ENCODE results near the gene THSD7A. TPM values are rescaled to one million over a fixed set of nuclear protein-coding genes. Genes with fewer than 3 reads are reported as not detected.

Gene THSD7A
- total and polyA plus RNA-seq, 2 experiments from 2014 or later: 4.0 to 8.3 TPM

DNA sequence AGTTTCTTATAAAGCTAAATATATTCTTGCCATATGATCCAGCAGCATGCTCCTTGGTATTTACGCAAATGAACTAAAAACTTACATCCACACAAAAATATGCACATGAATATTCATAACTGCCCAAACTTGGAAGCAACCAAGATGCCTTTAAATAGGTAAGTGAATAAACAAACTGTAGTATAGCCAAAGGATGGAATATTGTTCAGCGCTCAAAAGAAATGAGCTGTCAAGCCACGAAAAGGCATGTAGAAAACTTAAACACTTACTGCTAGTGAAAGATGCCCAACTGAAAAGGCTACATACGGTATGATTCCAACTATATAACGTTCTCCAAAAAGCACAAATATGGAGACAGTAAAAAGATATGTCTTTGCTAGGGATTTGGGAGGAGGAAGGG, 12.7 kb downstream of the THSD7A start:
- 97% methylated on average over 5 of the region's 5 CpGs for WGBS (ENCODE audit: low lambda C conversion rate, missing lambda C conversion rate)

GRCh38 chr7:11818281-11818680, 13.7 kb downstream of the THSD7A start:
- Histone ChIP-seq H3K9me2 (replicated peaks; ENCODE audit: insufficient read depth) (no peaks in the 10 kb centered on the region), H3K4me2 (no peak overlapping the region), H3K27ac (no peak overlapping the region), H3K9me3 (ENCODE audit: low read depth) (no peaks in the 10 kb centered on the region), H2AFZ (no peak overlapping the region), H3K79me2 (no peaks in the 10 kb centered on the region), H4K20me1 (ENCODE audit: insufficient read depth, poor library complexity, severe bottlenecking) (no peaks in the 10 kb centered on the region), H3K4me3 (no peak overlapping the region), H3K36me3 (replicated peaks; ENCODE audit: insufficient read depth, low read depth) (no peaks in the 10 kb centered on the region), H3K27me3 (no peaks in the 10 kb centered on the region), H3K4me1 (ENCODE audit: insufficient read depth) (no peaks in the 10 kb centered on the region)
- 64% methylated on average over 4 of the region's 4 CpGs for WGBS (ENCODE audit: low lambda C conversion rate, missing lambda C conversion rate)
- no peak for TF ChIP-seq CTCF (IDR thresholded peaks at IDR 0.05; ENCODE audit: poor library complexity)
- TF ChIP-seq EZH2phosphoT487 (IDR thresholded peaks at IDR 0.05; ENCODE audit: low read depth, severe bottlenecking, unreplicated experiment): no peak
- no peak for TF ChIP-seq EZH2 (IDR thresholded peaks at IDR 0.05; ENCODE audit: borderline replicate concordance)
- no peak for DNase-seq (ENCODE audit: low spot score)

More for the DNA sequence above, 12.7 kb downstream of the THSD7A start:
- no peaks in the 10 kb centered on the region for H3K9me2 ChIP-seq (replicated peaks; ENCODE audit: insufficient read depth)
- no peaks in the 10 kb centered on the region for H3K4me1 ChIP-seq (ENCODE audit: insufficient read depth)
- no peaks in the 10 kb centered on the region for H3K36me3 ChIP-seq (replicated peaks; ENCODE audit: insufficient read depth, low read depth)
- no peak overlapping the region for H3K4me2 ChIP-seq
- DNase-seq (ENCODE audit: low spot score): no peak
- no peak overlapping the region for H3K27ac ChIP-seq
- H4K20me1 ChIP-seq (ENCODE audit: insufficient read depth, poor library complexity, severe bottlenecking): no peaks in the 10 kb centered on the region
- no peaks in the 10 kb centered on the region for H3K79me2 ChIP-seq
- no peak overlapping the region for H2AFZ ChIP-seq
- no peaks in the 10 kb centered on the region for H3K27me3 ChIP-seq
- H3K4me3 ChIP-seq: no peak overlapping the region
- H3K9me3 ChIP-seq (ENCODE audit: low read depth): no peaks in the 10 kb centered on the region
- TF ChIP-seq EZH2 (IDR thresholded peaks at IDR 0.05; ENCODE audit: borderline replicate concordance) (no peak), EZH2phosphoT487 (IDR thresholded peaks at IDR 0.05; ENCODE audit: low read depth, severe bottlenecking, unreplicated experiment) (no peak), CTCF (IDR thresholded peaks at IDR 0.05; ENCODE audit: poor library complexity) (no peak)

GRCh38 chr7:11817111-11817740, 14.8 kb downstream of the THSD7A start:
- H4K20me1 ChIP-seq (ENCODE audit: insufficient read depth, poor library complexity, severe bottlenecking): no peaks in the 10 kb centered on the region
- 67% methylated on average over 4 of the region's 4 CpGs for WGBS (ENCODE audit: low lambda C conversion rate, missing lambda C conversion rate)
- no peaks in the 10 kb centered on the region for H3K9me2 ChIP-seq (replicated peaks; ENCODE audit: insufficient read depth)
- TF ChIP-seq EZH2 (IDR thresholded peaks at IDR 0.05; ENCODE audit: borderline replicate concordance): no peak
- no peak for TF ChIP-seq EZH2phosphoT487 (IDR thresholded peaks at IDR 0.05; ENCODE audit: low read depth, severe bottlenecking, unreplicated experiment)
- TF ChIP-seq CTCF (IDR thresholded peaks at IDR 0.05; ENCODE audit: poor library complexity): no peak
- no peaks in the 10 kb centered on the region for H3K79me2 ChIP-seq
- no peaks in the 10 kb centered on the region for H3K4me1 ChIP-seq (ENCODE audit: insufficient read depth)
- no peak overlapping the region for H3K4me2 ChIP-seq
- no peak overlapping the region for H2AFZ ChIP-seq
- no peaks in the 10 kb centered on the region for H3K27me3 ChIP-seq
- no peaks in the 10 kb centered on the region for H3K36me3 ChIP-seq (replicated peaks; ENCODE audit: insufficient read depth, low read depth)
- DNase-seq (ENCODE audit: low spot score): no peak
- no peak overlapping the region for H3K4me3 ChIP-seq
- no peaks in the 10 kb centered on the region for H3K9me3 ChIP-seq (ENCODE audit: low read depth)
- no peak overlapping the region for H3K27ac ChIP-seq

Measured in hepatocyte (in vitro differentiated cells).